ENCODE results near the gene MSL3B.

Gene MSL3B

GRCh38 chr2:233850745-233851144 lies 17.4 kb downstream of the MSL3B start:
- intact Hi-C loops (cut with DNase I), result no loop called here
- DNase-seq, result no peak

GRCh38 chr2:233849607-233850271 lies 18.4 kb downstream of the MSL3B start:
- no peak for DNase-seq
- H3K27ac ChIP-seq, result no peak overlapping the region
- no peaks in the 10 kb centered on the region for H3K27me3 ChIP-seq
- WGBS, 4 donors, result 97 to 99% (median 98%) methylated on average over 13 of the region's 13 CpGs
- peaks cover 0 to 10% of the 10 kb centered on the region in 2 donors for H3K4me1 ChIP-seq (replicated peaks in 1 of 2)
- TF ChIP-seq POLR2A (IDR thresholded peaks at IDR 0.05), result no peak
- TF ChIP-seq, protein P1, sequence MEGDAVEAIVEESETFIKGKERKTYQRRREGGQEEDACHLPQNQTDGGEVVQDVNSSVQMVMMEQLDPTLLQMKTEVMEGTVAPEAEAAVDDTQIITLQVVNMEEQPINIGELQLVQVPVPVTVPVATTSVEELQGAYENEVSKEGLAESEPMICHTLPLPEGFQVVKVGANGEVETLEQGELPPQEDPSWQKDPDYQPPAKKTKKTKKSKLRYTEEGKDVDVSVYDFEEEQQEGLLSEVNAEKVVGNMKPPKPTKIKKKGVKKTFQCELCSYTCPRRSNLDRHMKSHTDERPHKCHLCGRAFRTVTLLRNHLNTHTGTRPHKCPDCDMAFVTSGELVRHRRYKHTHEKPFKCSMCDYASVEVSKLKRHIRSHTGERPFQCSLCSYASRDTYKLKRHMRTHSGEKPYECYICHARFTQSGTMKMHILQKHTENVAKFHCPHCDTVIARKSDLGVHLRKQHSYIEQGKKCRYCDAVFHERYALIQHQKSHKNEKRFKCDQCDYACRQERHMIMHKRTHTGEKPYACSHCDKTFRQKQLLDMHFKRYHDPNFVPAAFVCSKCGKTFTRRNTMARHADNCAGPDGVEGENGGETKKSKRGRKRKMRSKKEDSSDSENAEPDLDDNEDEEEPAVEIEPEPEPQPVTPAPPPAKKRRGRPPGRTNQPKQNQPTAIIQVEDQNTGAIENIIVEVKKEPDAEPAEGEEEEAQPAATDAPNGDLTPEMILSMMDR (IDR thresholded peaks at IDR 0.05), result no peak
- H3K9me3 ChIP-seq (replicated peaks in 1 of 3), result no peaks in the 10 kb centered on the region
- no peaks in the 10 kb centered on the region for H3K36me3 ChIP-seq (replicated peaks in 1 of 2)
- intact Hi-C loops (cut with DNase I), result no loop called here
- H3K4me3 ChIP-seq, result no peak overlapping the region

More at GRCh38 chr2:233850745-233851144, 17.4 kb downstream of the MSL3B start:
- H3K4me1 ChIP-seq (replicated peaks in 1 of 2), result peaks cover 0 to 10% of the 10 kb centered on the region in 2 donors
- no peak overlapping the region for H3K27ac ChIP-seq
- no peak overlapping the region for H3K4me3 ChIP-seq
- no peak for TF ChIP-seq POLR2A (IDR thresholded peaks at IDR 0.05)
- TF ChIP-seq, protein P1 (IDR thresholded peaks at IDR 0.05), result no peak
- no peaks in the 10 kb centered on the region for H3K9me3 ChIP-seq (replicated peaks in 1 of 3)
- H3K36me3 ChIP-seq (replicated peaks in 1 of 2), result no peaks in the 10 kb centered on the region
- WGBS, 4 donors, result 87 to 97% (median 92%) methylated on average over 7 of the region's 7 CpGs
- H3K27me3 ChIP-seq, result no peaks in the 10 kb centered on the region

GRCh38 chr2:233848276-233848675 lies 19.9 kb downstream of the MSL3B start:
- DNase-seq, result no peak
- intact Hi-C loops (cut with DNase I), result no loop called here
- Histone ChIP-seq H3K36me3 (replicated peaks in 1 of 2) (no peaks in the 10 kb centered on the region), H3K4me3 (no peak overlapping the region), H3K4me1 (replicated peaks in 1 of 2) (no peaks in the 10 kb centered on the region), H3K27ac (no peak overlapping the region), H3K27me3 (no peaks in the 10 kb centered on the region), H3K9me3 (replicated peaks in 1 of 3) (no peaks in the 10 kb centered on the region)
- 92 to 94% (median 94%) methylated on average over 13 of the region's 13 CpGs for WGBS, 4 donors
- TF ChIP-seq POLR2A (IDR thresholded peaks at IDR 0.05), result no peak
- TF ChIP-seq, protein P1 (IDR thresholded peaks at IDR 0.05), result no peak

DNA sequence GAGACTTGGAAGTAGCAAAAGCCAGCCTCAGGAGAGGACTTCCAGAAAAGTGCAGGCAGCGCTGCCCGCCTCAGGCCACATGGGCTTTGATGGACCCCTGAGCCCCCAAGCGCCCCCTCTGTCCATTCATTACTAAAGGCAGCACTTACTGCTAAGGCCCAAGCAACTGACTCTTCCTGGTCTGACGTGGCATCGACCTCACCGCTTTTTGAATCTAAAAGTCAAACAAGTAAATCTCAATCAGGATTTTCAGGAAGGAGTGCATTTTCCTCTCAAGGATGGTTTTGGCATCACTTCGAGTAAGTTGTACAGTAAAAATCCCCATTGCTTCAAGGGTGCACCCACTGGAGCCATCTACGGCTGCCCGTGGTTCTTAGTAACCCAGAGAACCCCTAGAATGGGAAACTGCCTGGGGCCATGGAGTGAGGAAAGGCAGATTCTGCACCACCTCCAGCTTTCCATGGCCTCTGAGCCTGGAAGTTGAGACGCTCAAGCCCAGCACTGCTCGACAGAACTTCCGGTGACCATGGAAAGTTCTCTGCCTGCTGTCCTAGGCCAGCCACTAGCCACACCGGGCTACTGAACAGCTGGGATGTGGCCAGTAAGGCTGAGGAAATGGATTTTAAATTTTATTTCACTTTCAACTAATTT lies 20.8 kb downstream of the MSL3B start:
- no peak for DNase-seq
- Histone ChIP-seq H3K4me1 (replicated peaks in 1 of 2) (no peaks in the 10 kb centered on the region), H3K27me3 (no peaks in the 10 kb centered on the region), H3K27ac (no peak overlapping the region), H3K4me3 (no peak overlapping the region), H3K36me3 (replicated peaks in 1 of 2) (no peaks in the 10 kb centered on the region), H3K9me3 (replicated peaks in 1 of 3) (no peaks in the 10 kb centered on the region)
- 96 to 98% (median 97%) methylated on average over 11 to 13 of the region's 13 CpGs for WGBS, 4 donors
- TF ChIP-seq, protein P1 (IDR thresholded peaks at IDR 0.05), result no peak
- TF ChIP-seq POLR2A (IDR thresholded peaks at IDR 0.05), result no peak
- intact Hi-C loops (cut with DNase I), result no loop called here

Data from adrenal gland (tissue), 9 donors.